Peyer's patch (tissue), 4 donors: ENCODE data around the gene CAMK2B. TPM values are rescaled to one million over a fixed set of nuclear protein-coding genes. Genes with fewer than 3 reads are reported as not detected.

Experiments
- DNase-seq, 3 donors: peaks; one replicate each; pipeline ENCODE4 v3.0.0-alpha.2; 2017 to 2019
- H3K27ac ChIP-seq, 4 donors: fragments of 200-600 bp; sonication (generic); one replicate each; pipeline ENCODE4 v1.5.1; 2016 to 2019
- H3K27me3 ChIP-seq, 2 donors: fragments of 200-600 bp; sonication (generic); one replicate each; pipeline ENCODE4 v1.5.1; 2019
- H3K36me3 ChIP-seq, 3 donors: fragments of 200-600 bp; sonication (generic); one replicate each; pipeline ENCODE4 v1.5.1; 2016 to 2019
- H3K4me1 ChIP-seq, 4 donors: fragments of 200-600 bp; sonication (generic); one replicate each; pipeline ENCODE4 v1.5.1; 2016 to 2019
- H3K4me3 ChIP-seq, 4 donors: fragments of 200-600 bp; sonication (generic); 1 replicate in 3 of 4; 2 replicates in 1 of 4; pipeline ENCODE4 v1.5.1; 2016 to 2019; ENCODE audit warnings: mild to moderate bottlenecking in 1 of 4
- H3K9me3 ChIP-seq, 4 donors: fragments of 200-600 bp; sonication (generic); one replicate each; pipeline ENCODE4 v1.5.1; 2016 to 2019; ENCODE audit warnings: mild to moderate bottlenecking in 1 of 4
- CTCF ChIP-seq, 6 experiments: fragments of 450-650 bp in 4 of 6; fragments of 200-600 bp in 2 of 6; sonication (generic) in 1 of 6; IDR thresholded peaks; one replicate each; pipeline ENCODE4 v1.5.1; 2017 to 2019; ENCODE audit warnings: antibody characterized with exemption in 6 of 6, mild to moderate bottlenecking in 3 of 6, moderate library complexity in 1 of 6
- POLR2A ChIP-seq, 2 donors: fragments of 450-650 bp; IDR thresholded peaks; one replicate each; pipeline ENCODE4 v1.5.1; 2017; ENCODE audit warnings: antibody characterized with exemption in 2 of 2, mild to moderate bottlenecking in 2 of 2, moderate library complexity in 2 of 2
- total RNA-seq, 4 donors: library from RNA; depleted of rRNA; stranded (reverse); fragments of >200 nt; gene quantifications; one replicate each; pipeline ENCODE4 v1.1.0, GENCODE V29; 2016

The CAMK2B gene
- total RNA-seq, 4 donors from 2014 or later = 0.67 to 3.9 (median 2.2) TPM

- no peaks in the 10 kb centered on the region for H3K36me3 ChIP-seq
- no peak overlapping the region for H3K27ac ChIP-seq
- no peaks in the 10 kb centered on the region for H3K27me3 ChIP-seq
- H3K9me3 ChIP-seq = no peaks in the 10 kb centered on the region
- DNase-seq = no peak
- no peaks in the 10 kb centered on the region for H3K4me1 ChIP-seq
- no peak overlapping the region for H3K4me3 ChIP-seq
- TF ChIP-seq POLR2A (IDR thresholded peaks at IDR 0.05) (no peak), CTCF (IDR thresholded peaks at IDR 0.05) (no peak)
Observed at GRCh38 chr7:44274623-44274975, 50.8 kb downstream of the CAMK2B start.

GRCh38 chr7:44273681-44274622 is 51.4 kb downstream of the CAMK2B start:
- no peak overlapping the region for H3K4me3 ChIP-seq
- no peak for DNase-seq

GRCh38 chr7:44272981-44273380 is 52.4 kb downstream of the CAMK2B start:
- TF ChIP-seq CTCF (IDR thresholded peaks at IDR 0.05) (no peak), POLR2A (IDR thresholded peaks at IDR 0.05) (no peak)

More at GRCh38 chr7:44273681-44274622, 51.4 kb downstream of the CAMK2B start:
- H3K4me1 ChIP-seq = no peaks in the 10 kb centered on the region
- TF ChIP-seq POLR2A (IDR thresholded peaks at IDR 0.05) (no peak), CTCF (IDR thresholded peaks at IDR 0.05) (no peak)
- no peaks in the 10 kb centered on the region for H3K36me3 ChIP-seq
- no peaks in the 10 kb centered on the region for H3K9me3 ChIP-seq
- H3K27ac ChIP-seq = no peak overlapping the region
- no peaks in the 10 kb centered on the region for H3K27me3 ChIP-seq

GRCh38 chr7:44272456-44272855 is 52.9 kb downstream of the CAMK2B start:
- no peaks in the 10 kb centered on the region for H3K27me3 ChIP-seq
- H3K36me3 ChIP-seq = no peaks in the 10 kb centered on the region
- no peak overlapping the region for H3K4me3 ChIP-seq
- H3K27ac ChIP-seq = no peak overlapping the region
- no peaks in the 10 kb centered on the region for H3K4me1 ChIP-seq
- no peak for DNase-seq
- H3K9me3 ChIP-seq = no peaks in the 10 kb centered on the region
- TF ChIP-seq CTCF (IDR thresholded peaks at IDR 0.05) = no peak
- no peak for TF ChIP-seq POLR2A (IDR thresholded peaks at IDR 0.05)

More at GRCh38 chr7:44272981-44273380, 52.4 kb downstream of the CAMK2B start:
- Histone ChIP-seq H3K4me3 (no peak overlapping the region), H3K4me1 (no peaks in the 10 kb centered on the region), H3K27ac (no peak overlapping the region), H3K27me3 (no peaks in the 10 kb centered on the region), H3K9me3 (no peaks in the 10 kb centered on the region), H3K36me3 (no peaks in the 10 kb centered on the region)
- DNase-seq = no peak

- Histone ChIP-seq H3K27me3 (no peaks in the 10 kb centered on the region), H3K27ac (no peak overlapping the region), H3K4me3 (no peak overlapping the region), H3K9me3 (no peaks in the 10 kb centered on the region), H3K4me1 (no peaks in the 10 kb centered on the region), H3K36me3 (no peaks in the 10 kb centered on the region)
- DNase-seq = no peak
- TF ChIP-seq POLR2A (IDR thresholded peaks at IDR 0.05) (no peak), CTCF (IDR thresholded peaks at IDR 0.05) (no peak)
Observed at GRCh38 chr7:44269943-44270493, 55.4 kb downstream of the CAMK2B start.
